ENCODE results near the gene CPEB4.

DNA sequence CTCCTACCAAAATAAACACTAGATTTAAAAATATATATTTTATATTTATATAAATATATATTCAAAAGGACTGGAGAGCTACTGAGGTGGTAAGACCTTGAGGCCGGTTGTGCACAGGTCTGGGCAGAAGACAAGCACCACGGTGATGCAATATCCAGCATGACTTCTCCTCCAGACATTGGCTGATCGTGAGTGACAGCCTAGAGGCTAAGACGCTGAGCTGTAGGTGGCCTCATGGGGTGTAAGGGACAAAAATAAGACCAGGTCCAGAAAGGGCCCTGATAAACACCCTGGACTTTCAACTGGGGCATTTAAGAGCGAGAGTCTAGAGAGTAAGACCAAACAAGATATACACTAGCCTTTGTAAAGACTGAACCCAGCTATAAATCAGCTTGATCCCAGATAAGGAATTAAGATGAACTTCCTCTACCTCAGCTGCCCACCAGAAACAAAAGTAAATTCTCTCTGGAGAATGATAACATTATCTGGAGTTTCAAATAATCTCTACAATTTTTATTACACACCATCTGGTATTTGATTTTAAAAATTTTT lies 86.6 kb downstream of the CPEB4 start:
- TF ChIP-seq MED1 (CRISPR knock-in tag; IDR thresholded peaks at IDR 0.05; ENCODE audit: borderline replicate concordance) (no peak), MTA1 (IDR thresholded peaks at IDR 0.05; ENCODE audit: borderline replicate concordance) (no peak), JUN (IDR thresholded peaks at IDR 0.05; ENCODE audit: borderline replicate concordance, low read depth, low read length) (no peak), JUN (CRISPR knock-in tag; IDR thresholded peaks at IDR 0.05; ENCODE audit: borderline replicate concordance) (no peak), CHCHD3 (CRISPR knock-in tag; IDR thresholded peaks at IDR 0.05) (no peak), CTCF (IDR thresholded peaks at IDR 0.05 in 2 of 3, conservative IDR thresholded peaks at IDR 0.05 in 1 of 3; ENCODE audit: insufficient read depth in 2 of 3, low read depth in 1 of 3, low read length in 3 of 3) (no peak), HDAC6 (IDR thresholded peaks at IDR 0.05; ENCODE audit: low read depth, low read length) (no peak), KAT7 (CRISPR knock-in tag; IDR thresholded peaks at IDR 0.05; ENCODE audit: borderline replicate concordance) (no peak), RFX5 (IDR thresholded peaks at IDR 0.05; ENCODE audit: low read depth, low read length) (no peak), ZNF766 (CRISPR knock-in tag; conservative IDR thresholded peaks at IDR 0.05) (no peak), ZNF23 (CRISPR knock-in tag; IDR thresholded peaks at IDR 0.05) (no peak)
- TF ChIP-seq, protein P1, sequence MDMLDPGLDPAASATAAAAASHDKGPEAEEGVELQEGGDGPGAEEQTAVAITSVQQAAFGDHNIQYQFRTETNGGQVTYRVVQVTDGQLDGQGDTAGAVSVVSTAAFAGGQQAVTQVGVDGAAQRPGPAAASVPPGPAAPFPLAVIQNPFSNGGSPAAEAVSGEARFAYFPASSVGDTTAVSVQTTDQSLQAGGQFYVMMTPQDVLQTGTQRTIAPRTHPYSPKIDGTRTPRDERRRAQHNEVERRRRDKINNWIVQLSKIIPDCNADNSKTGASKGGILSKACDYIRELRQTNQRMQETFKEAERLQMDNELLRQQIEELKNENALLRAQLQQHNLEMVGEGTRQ (CRISPR knock-in tag; IDR thresholded peaks at IDR 0.05), result no peak
- TF ChIP-seq, protein P2, sequence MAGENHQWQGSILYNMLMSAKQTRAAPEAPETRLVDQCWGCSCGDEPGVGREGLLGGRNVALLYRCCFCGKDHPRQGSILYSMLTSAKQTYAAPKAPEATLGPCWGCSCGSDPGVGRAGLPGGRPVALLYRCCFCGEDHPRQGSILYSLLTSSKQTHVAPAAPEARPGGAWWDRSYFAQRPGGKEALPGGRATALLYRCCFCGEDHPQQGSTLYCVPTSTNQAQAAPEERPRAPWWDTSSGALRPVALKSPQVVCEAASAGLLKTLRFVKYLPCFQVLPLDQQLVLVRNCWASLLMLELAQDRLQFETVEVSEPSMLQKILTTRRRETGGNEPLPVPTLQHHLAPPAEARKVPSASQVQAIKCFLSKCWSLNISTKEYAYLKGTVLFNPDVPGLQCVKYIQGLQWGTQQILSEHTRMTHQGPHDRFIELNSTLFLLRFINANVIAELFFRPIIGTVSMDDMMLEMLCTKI (IDR thresholded peaks at IDR 0.05; ENCODE audit: partially characterized antibody), result no peak
- TF ChIP-seq, protein P3, sequence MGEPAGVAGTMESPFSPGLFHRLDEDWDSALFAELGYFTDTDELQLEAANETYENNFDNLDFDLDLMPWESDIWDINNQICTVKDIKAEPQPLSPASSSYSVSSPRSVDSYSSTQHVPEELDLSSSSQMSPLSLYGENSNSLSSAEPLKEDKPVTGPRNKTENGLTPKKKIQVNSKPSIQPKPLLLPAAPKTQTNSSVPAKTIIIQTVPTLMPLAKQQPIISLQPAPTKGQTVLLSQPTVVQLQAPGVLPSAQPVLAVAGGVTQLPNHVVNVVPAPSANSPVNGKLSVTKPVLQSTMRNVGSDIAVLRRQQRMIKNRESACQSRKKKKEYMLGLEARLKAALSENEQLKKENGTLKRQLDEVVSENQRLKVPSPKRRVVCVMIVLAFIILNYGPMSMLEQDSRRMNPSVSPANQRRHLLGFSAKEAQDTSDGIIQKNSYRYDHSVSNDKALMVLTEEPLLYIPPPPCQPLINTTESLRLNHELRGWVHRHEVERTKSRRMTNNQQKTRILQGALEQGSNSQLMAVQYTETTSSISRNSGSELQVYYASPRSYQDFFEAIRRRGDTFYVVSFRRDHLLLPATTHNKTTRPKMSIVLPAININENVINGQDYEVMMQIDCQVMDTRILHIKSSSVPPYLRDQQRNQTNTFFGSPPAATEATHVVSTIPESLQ (CRISPR knock-in tag; IDR thresholded peaks at IDR 0.05), result no peak
